Fibroblast of skin of back (primary cell): Measurements from ENCODE around the gene CWC25.

ENCODE experiments used
- DNase-seq: peaks from one replicate; pipeline ENCODE4 v3.0.0-alpha.2; 2013

CWC25 gene

GRCh38 chr17:38783227-38783626, 41.9 kb downstream of the CWC25 start:
- no peak for DNase-seq

GRCh38 chr17:38779965-38780752, 45.0 kb downstream of the CWC25 start:
- no peak for DNase-seq

DNA sequence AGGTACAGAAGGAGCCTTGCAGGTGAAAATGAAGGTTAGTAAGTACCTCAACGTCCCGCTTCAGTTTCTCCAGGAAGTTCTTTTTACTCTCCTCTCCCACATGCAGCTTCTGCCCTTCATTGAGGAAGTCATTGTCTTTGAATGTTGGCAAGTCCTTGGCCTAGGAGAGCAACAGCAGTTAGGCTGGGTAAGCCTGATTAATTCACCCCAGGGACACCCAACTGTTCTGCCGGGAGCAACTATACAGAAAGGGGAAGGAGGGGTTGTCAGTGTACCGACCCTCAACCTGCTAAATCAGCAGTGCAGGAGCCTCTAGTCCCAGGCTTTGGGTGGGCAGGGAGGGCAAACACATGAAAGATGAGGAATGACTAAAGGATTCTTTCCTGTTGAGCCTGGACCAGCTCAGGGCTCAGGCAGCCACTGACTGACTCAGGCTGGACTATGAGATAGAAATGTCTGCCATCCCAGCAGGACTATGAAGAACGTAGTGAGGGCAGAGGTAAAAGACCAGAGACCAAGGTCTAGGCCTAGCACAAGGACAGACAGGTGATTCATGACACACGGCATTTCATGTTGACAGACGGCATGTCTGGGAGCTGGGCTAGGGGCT, 47.4 kb downstream of the CWC25 start:
- DNase-seq: no peak

GRCh38 chr17:38773258-38773657, 51.9 kb downstream of the CWC25 start:
- DNase-seq: no peak

DNA sequence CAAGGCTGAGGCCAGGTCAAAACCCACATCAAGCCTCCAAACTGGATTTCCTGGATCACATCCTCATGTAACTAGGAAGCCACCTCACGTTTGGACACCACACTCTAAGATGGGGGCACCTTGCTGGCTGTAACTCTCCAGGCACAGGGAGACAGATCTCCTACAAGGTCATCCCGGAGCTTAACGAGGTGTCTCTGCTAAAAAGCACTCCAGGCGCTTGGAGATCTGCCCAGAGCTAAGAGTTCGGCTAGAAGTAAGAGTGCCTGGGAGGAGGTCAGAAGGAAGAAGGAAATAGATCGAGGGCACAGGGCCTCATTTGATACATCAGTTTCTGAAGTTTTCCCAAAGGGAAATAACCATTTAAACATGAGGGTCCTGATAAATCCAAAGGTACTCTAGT, 56.7 kb downstream of the CWC25 start:
- no peak for DNase-seq

- DNase-seq: no peak
These were observed 58.8 kb downstream of the CWC25 start for GRCh38 chr17:38766341-38766740.

DNA sequence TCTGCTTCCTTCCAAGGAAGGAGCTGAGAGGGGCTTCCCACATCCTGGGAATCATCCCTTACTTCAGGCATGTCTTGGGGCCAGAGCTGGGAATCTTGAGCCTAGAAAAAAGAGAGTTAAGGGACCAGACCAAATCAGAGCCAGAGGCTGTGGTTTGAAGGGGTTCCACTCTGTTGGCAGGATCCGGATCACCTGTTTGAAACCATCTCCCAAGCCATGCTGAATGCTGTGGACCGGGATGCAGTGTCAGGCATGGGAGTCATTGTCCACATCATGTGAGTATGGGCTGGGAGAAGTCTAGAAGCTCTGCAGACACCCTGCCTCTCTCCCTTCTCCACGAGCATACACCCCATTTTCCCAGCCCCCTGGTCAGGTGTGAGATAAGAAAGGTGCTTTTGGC, 62.9 kb downstream of the CWC25 start:
- no peak for DNase-seq

GRCh38 chr17:38761612-38762011, 63.5 kb downstream of the CWC25 start:
- DNase-seq: peak; percentile 39

GRCh38 chr17:38753071-38753506, 72.0 kb downstream of the CWC25 start:
- no peak for DNase-seq

DNA sequence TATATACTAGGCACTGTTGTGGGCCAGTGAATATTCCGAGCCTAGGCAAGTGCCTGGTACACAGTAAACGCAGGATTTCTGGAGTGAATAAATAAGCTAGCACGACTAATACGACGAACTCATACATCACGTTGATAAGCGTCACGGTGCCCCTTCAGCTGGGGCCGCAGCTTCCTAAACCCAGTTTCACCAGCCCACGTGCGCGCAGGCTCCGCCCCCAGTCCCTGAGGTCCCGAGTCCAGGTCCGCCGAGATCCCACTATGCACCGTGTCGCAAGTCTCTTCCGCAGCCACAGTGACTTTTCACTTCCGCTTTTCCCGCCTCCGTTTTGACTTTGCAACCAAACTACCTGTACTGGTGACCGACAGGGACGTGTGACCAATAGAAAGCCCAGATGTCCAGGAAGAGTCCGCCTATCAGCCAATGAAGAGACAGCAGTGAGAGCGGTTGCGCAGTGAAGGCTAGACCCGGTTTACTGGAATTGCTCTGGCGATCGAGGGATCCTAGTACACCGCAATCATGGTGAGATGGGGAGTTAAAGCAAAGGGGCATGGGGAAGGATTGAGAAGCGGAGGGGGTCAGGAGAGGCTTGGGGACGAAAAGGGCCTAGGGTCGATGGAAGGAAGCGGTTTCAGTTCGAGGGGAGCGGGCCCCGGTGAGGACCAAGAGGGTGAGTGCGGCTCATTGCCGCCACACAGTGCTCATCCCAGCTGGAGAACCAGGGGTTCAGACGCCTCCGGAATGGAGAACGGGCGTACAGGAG, 72.6 kb downstream of the CWC25 start, which contains the start of gene PSMB3:
TSS of gene PSMB3 (plus strand) at position 434 of the 763 bp plus-strand sequence. CDS start at position 520, 86 bp downstream.
- peak; percentile 100 for DNase-seq

DNA sequence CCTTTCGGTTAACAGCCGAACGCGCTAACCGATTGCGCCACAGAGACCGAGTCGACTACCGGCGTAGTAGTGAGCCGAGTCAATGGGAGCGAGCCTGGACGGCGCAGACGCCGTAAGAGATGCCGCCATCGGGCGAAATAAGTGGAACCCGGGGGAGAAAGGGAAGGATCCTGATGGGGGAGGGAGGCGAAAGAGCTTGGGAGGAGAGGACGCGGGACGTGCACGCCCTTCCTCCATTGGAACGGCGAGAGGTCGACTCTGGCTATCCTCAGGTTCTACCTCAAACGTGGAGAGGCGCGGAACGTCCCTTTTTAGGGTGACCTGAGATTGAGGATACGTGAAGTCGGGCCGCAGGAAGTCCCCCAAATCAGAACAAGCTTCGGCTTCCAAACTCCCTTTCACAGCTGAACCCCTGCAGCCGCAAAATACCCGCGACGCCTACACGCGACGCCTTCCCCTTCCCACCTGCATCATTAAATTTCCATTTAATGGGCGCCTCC, 73.3 kb downstream of the CWC25 start:
- peak; percentile 86 for DNase-seq

GRCh38 chr17:38751144-38751807, 73.8 kb downstream of the CWC25 start:
- peak; percentile 32 for DNase-seq
